HG03196 (cell line): ENCODE measurements around the gene CA5A.
A peak's percentile ranks its signal among the peaks of the same experiment; 100 is the strongest.

Source experiments
- ATAC-seq: cut with Tn5 transposase; IDR thresholded peaks from one replicate; pipeline ENCODE4 v1.9.1; 2021; ENCODE audit not compliant: unreplicated experiment

CA5A gene

GRCh38 chr16:87964049-87964659 is 27.8 kb upstream of the CA5A start:
- ATAC-seq: no peak

GRCh38 chr16:87963400-87963799 is 27.1 kb upstream of the CA5A start:
- ATAC-seq: no peak

- ATAC-seq: no peak
These were observed 25.3 kb upstream of the CA5A start for GRCh38 chr16:87961623-87962022.

GRCh38 chr16:87960852-87961251 is 24.5 kb upstream of the CA5A start:
- no peak for ATAC-seq

- ATAC-seq: no peak
These were observed 24.0 kb upstream of the CA5A start for GRCh38 chr16:87960296-87960695.

GRCh38 chr16:87959391-87959990 is 23.2 kb upstream of the CA5A start:
- no peak for ATAC-seq

GRCh38 chr16:87958632-87959031 is 22.3 kb upstream of the CA5A start:
- no peak for ATAC-seq

GRCh38 chr16:87957296-87958094 is 21.2 kb upstream of the CA5A start:
- no peak for ATAC-seq

GRCh38 chr16:87956365-87957231 is 20.3 kb upstream of the CA5A start:
- peak; percentile 24 for ATAC-seq

GRCh38 chr16:87956098-87956364 is 19.7 kb upstream of the CA5A start:
- ATAC-seq: no peak

- no peak for ATAC-seq
These were observed 19.2 kb upstream of the CA5A start for GRCh38 chr16:87955302-87956097.

- no peak for ATAC-seq
These were observed 18.5 kb upstream of the CA5A start for GRCh38 chr16:87954826-87955225.

GRCh38 chr16:87954361-87954760 is 18.0 kb upstream of the CA5A start:
- ATAC-seq: no peak

- ATAC-seq: no peak
These were observed 17.2 kb upstream of the CA5A start for GRCh38 chr16:87953308-87954215.

- ATAC-seq: no peak
These were observed 16.4 kb upstream of the CA5A start for GRCh38 chr16:87952751-87953150.

- peak; percentile 4 for ATAC-seq
These were observed 15.5 kb upstream of the CA5A start for GRCh38 chr16:87951552-87952538.

- peak; percentile 87 for ATAC-seq
These were observed 14.6 kb upstream of the CA5A start, which contains the start of gene BANP for GRCh38 chr16:87950765-87951551. TSS of gene BANP (plus strand) at chr16:87951434. CDS start at chr16:87975116, 23,682 bp downstream.
